GM18870 (cell line): Measurements from ENCODE around the gene CATSPERD.

Source experiments
- ATAC-seq: cut with Tn5 transposase; IDR thresholded peaks from one replicate; pipeline ENCODE4 v1.9.1; 2021; ENCODE audit warnings: moderate library complexity; ENCODE audit not compliant: unreplicated experiment

CATSPERD gene

GRCh38 chr19:5784581-5785147 is 64.2 kb downstream of the CATSPERD start, which contains the start of gene PRR22:
Gene PRR22 (minus strand): TSS chr19:5784746. CDS start chr19:5784660, 86 bp downstream.
- ATAC-seq = no peak

GRCh38 chr19:5785423-5785822 is 65.0 kb downstream of the CATSPERD start:
- ATAC-seq = no peak

GRCh38 chr19:5786593-5787408 is 66.4 kb downstream of the CATSPERD start:
- no peak for ATAC-seq

- ATAC-seq = no peak
Observed at GRCh38 chr19:5787409-5788182, 67.2 kb downstream of the CATSPERD start.

DNA sequence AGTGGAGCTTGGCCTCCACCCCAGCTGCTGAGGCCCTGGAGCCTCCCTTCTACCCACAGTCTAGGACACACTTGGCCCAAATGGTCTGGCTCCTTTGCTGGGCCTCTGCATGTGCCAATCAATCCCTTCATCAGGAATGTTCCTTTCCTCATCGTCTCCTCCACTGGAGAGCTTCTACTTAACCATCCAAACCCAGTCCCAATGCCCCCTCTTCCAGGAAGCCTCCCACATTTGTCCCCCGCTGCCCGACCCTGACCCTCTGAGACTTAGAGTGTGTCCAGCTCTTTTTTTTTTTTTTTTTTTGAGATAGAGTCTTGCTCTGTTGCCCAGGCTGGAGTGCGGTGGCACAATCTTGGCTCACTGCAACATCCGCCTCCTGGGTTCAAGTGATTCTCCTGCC is 68.0 kb downstream of the CATSPERD start:
- no peak for ATAC-seq

GRCh38 chr19:5789351-5789761 is 68.9 kb downstream of the CATSPERD start:
- no peak for ATAC-seq

- ATAC-seq = no peak
Observed at GRCh38 chr19:5789886-5790558, 69.6 kb downstream of the CATSPERD start.

GRCh38 chr19:5790559-5791520 is 70.4 kb downstream of the CATSPERD start, which contains the start of gene DUS3L:
Gene DUS3L (minus strand): TSS chr19:5791163. CDS start chr19:5791141, 22 bp downstream.
- ATAC-seq = peak; percentile 85

- no peak for ATAC-seq
Observed at GRCh38 chr19:5792224-5792623, 71.8 kb downstream of the CATSPERD start.

- ATAC-seq = no peak
Observed at GRCh38 chr19:5793188-5793587, 72.8 kb downstream of the CATSPERD start.

- no peak for ATAC-seq
Observed at GRCh38 chr19:5795382-5795919, 75.0 kb downstream of the CATSPERD start.

GRCh38 chr19:5798244-5798643 is 77.8 kb downstream of the CATSPERD start:
- no peak for ATAC-seq

- ATAC-seq = no peak
Observed at GRCh38 chr19:5799247-5800241, 79.1 kb downstream of the CATSPERD start.

- ATAC-seq = no peak
Observed at GRCh38 chr19:5800361-5801270, 80.2 kb downstream of the CATSPERD start.

GRCh38 chr19:5801796-5802619 is 81.6 kb downstream of the CATSPERD start:
- ATAC-seq = no peak

- ATAC-seq = no peak
Observed at GRCh38 chr19:5803441-5803751, 83.0 kb downstream of the CATSPERD start.
